GM21526 (cell line): ENCODE results near the gene RNF10.
"Not testable (repeated sequence)": the region's sequence is repeated elsewhere in the genome, so short reads cannot be mapped to it uniquely, and the experiment has no call there.

Source experiments
- ATAC-seq: cut with Tn5 transposase; IDR thresholded peaks from one replicate; pipeline ENCODE4 v1.9.1; 2021; ENCODE audit warnings: moderate library complexity; ENCODE audit not compliant: unreplicated experiment, low FRiP score

RNF10 gene

DNA sequence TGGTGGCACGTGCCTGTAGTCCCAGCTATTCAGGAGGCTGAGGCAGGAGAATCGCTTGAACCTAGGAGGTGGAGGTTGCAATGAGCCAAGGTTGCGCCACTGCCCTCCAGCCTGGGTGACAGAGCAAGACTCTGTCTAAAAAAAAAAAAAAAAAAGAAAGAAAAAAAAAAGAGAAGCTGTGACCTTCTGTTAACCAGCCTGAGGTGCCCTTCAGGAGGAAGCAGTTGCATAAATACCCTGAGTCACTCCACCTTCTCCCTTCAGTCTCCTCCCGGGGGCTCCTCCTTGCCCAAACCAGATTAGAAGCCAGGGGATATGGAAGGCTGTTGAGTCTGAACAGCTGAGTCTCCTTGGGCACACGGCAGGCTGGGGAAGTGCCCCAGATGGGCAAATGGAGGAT, 68.3 kb downstream of the RNF10 start:
- ATAC-seq: not testable (repeated sequence)

DNA sequence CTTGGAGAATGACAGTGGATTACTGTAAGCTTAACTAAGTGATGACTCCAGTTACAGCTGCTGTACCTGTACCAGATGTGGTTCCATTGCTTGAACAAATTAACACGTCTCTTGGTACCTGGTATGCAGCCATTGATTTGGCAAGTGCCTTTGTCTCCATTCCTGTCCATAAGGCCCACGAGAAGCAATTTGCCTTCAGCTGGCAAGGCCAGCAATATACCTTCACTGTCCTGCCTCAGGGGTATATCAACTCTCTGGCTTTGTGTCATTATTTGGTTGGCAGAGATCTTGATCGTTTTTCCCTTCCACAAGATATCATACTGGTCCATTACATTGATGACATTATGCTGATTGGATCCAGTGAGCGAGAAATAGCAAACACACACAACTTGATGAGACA, 76.4 kb downstream of the RNF10 start:
- ATAC-seq: no peak

DNA sequence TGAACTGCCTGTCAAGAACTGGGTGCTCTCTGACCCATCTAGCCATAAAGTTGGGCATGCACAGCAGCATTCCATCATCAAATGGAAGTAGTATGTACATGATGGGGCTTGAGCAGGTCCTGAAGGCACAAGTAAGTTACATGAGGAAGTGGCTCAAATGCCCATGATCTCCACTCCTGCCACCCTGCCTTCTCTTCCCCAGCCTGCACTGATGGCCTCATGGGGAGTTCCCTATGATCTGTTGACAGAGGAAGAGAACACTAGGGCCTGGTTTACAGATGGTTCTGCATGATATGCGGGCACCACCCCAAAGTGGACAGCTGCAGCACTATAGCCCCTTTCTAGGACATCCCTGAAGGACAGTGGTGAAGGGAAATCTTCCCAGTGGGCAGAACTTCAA, 77.4 kb downstream of the RNF10 start:
- not testable (repeated sequence) for ATAC-seq

DNA sequence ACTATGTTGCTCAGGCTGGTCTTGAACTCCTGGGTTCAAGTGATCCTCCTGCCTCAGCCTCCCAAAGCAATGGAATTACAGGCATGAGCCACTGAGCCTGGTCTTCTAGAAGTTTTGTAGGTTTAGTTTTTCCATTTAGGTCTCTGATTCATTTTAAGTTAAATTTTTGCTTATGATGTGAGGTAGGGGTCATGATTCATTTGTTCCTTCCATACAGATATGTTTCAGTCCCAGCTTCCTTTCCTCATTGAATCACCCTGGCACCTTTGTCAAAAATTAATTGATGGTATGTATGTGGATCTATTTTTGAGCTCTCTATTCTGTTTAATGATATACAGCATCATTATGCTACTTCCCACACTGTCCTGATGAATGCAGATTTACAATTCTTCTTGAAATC, 80.7 kb downstream of the RNF10 start:
- ATAC-seq: no peak

DNA sequence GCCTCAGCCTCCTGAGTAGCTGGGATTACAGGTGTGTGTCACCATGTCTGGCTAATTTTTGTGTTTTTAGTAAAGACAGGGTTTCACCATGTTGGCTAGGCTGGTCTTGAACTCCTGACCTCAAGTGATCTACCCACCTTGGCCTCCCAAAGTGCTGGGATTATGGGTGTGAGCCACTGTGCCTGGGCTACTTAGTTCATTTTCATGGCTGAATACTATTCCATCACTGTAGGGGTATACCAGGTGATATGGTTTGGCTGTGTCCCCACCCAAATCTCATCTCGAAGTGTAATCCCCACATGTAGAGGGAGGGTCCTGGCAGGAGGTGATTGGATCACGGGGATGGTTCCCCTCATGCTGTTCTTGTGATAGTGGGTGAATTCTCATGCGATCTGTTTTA, 83.0 kb downstream of the RNF10 start:
- ATAC-seq: not testable (repeated sequence)

DNA sequence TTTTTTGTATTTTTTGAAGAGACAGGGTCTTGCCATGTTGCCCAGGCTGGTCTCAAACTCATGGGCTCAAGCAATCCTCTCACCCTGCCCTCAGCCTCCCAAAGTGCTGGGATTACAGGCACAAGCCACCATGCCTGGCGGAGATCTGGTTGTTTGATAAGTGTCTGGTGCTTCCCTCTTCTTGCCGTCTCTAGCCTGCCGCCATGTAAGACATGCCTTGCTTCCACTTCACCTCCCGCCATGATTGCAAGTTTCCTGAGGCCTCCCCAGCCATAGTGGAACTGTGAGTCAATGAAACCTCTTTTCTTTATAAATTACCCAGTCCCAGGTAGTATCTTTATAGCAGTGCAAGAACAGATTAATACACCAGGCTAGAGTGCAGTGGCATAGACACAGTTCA, 83.6 kb downstream of the RNF10 start:
- not testable (repeated sequence) for ATAC-seq

DNA sequence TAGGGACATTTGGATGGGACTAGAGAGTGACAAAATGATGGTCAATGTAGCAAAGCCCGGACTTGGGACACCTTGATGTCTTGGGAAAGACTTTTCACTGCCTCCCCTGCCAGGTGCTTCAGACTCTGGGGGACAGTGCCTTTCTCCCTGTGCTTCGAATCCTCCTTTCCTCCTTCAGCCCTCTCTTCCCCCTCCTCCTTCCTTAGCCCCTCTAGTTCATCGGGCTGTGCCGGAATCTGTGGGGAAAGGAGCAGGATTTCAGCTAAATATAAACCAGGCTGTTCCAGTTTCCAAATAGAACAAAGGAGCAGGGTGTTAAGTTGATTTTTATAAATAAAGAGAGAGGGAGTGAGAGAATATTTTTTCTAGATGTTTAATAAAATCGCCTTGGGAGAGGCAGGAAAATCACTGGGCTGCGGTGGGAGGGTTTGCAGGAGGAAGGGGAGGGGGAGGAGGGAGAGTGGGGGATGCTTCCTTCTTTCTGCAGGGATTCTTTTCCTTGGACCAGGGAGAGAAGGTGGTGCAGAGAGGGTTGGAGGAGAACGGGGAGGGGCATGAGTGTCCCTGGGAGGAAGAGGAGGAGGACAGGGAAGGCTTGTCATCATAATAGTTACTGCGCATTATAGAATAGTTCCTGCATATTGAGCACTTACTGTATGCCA, 84.9 kb downstream of the RNF10 start:
- ATAC-seq: no peak

DNA sequence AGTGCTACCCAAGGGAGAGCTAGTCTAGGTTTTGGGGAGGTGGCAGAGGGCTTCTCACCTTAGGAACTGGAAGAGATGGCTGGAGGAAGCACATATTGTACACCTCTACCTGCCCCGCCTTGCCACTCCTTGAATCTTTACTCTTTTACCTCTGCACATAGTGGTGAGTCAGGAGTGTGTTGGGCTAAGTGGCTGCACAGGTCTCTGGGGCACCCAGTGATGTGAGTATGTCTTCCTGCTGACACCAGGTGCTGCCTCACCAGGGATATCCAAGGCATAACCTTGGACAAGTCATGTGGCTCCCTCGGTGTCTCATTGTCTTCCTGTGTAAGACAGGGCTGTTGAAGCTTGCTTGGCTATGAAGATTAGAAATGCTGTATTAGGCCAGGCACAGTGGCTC, 86.5 kb downstream of the RNF10 start:
- ATAC-seq: no peak

DNA sequence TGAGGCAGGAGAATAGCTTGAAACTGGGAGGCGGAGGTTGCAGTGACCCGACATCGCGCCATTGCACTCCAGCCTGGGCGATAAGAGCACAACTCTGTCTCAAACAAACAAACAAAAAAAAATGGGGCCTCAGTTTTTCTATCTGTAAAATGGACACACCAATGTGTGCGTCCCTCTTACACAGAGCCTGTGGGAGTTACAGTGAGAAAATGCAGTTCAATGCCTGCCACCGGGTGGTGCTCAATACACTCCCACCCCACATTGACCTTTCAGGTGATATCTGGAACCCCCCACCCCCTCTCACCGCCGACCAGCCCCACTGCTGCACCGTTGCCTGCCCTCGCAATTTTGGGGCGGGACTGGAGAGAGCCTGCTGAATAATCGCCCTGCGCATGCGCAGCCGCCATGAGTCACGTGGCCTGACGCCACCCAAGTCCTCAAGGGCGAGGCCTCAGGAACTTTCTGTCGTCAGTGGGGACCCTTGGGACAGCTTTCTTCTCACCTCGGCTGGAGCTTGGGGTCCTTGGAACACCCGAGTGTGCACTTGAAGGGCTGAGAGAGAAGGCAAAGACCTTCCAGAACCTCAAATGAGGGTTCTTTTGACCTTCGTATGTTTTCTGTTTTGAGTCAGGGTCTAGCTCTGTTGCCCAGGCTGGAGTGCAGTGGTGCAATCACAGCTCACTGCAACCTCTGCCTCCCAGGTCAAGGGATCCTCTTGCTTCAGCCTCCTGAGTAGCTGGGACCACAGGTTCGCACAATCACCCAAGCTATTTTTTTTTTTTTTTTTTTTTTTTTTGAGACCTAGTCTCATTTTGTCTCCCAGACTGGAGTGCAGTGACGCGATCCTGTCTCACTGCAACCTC, 91.6 kb downstream of the RNF10 start:
- ATAC-seq: no peak
